BJ (cell line): ENCODE measurements around the gene NID1. TPM values are rescaled to one million over a fixed set of nuclear protein-coding genes. Genes with fewer than 3 reads are reported as not detected.
A peak's percentile ranks its signal among the peaks of the same experiment; 100 is the strongest.

Source experiments
- CTCF ChIA-PET: fragments of 350-600 bp; formaldehyde crosslinking; extraction: SDS; loops from one replicate; lab custom pipeline; 2021; ENCODE audit warnings: antibody characterized with exemption, inconsistent platforms; lab: Yijun Ruan, JAX
- POLR2A ChIA-PET: fragments of 300-600 bp; sonication (Branson Sonifier 250); formaldehyde crosslinking; extraction: SDS; loops from one replicate; lab custom pipeline; 2021; ENCODE audit warnings: antibody characterized with exemption; lab: Charles Lee
- DNase-seq: peaks from one replicate; pipeline ENCODE4 v3.0.0-alpha.2; 2011; ENCODE audit warnings: low read depth
- H3K27me3 ChIP-seq: 2 replicates; pipeline ENCODE4 v1.6.0; 2011; ENCODE audit warnings: low read length; ENCODE audit not compliant: control insufficient read depth, insufficient read depth
- H3K36me3 ChIP-seq: 2 replicates; pipeline ENCODE4 v1.5.1; 2011; ENCODE audit warnings: low read length; ENCODE audit not compliant: control insufficient read depth, insufficient read depth
- H3K4me3 ChIP-seq: 2 replicates; pipeline ENCODE4 v1.5.1; 2011; ENCODE audit warnings: low read depth, mild to moderate bottlenecking, control low read depth, low read length
- CTCF ChIP-seq: IDR thresholded peaks from 2 replicates; pipeline ENCODE4 v1.5.1; 2011; ENCODE audit warnings: low read depth, mild to moderate bottlenecking, control low read depth, inconsistent platforms, low read length, moderate library complexity; ENCODE audit not compliant: insufficient read depth
- polyA plus RNA-seq: library from polyadenylated mRNA; depleted of rRNA; stranded (reverse); fragments of >200 nt; gene quantifications from 2 replicates; pipeline ENCODE4 v1.2.3, GENCODE V29; 2011

The NID1 gene
- polyA plus RNA-seq, 1 experiment = 182 TPM

GRCh38 chr1:235948774-235949427 lies 116.0 kb downstream of the NID1 start:
- POLR2A ChIA-PET = no interaction called here
- no peak for DNase-seq
- Histone ChIP-seq H3K36me3 (no peaks in the 10 kb centered on the region), H3K4me3 (no peak overlapping the region), H3K27me3 (no peaks in the 10 kb centered on the region)
- no peak for TF ChIP-seq CTCF
- CTCF ChIA-PET = interaction anchor here (1.0 kb wide), 1 partner anchor 23 kb away, joined by 4 read pairs; no protein-coding TSS in a partner anchor

- no peak for DNase-seq
Observed at GRCh38 chr1:235947989-235948388, 116.9 kb downstream of the NID1 start.

GRCh38 chr1:235946571-235946981 lies 118.3 kb downstream of the NID1 start:
- TF ChIP-seq CTCF = peak; percentile 37
- H3K4me3 ChIP-seq = no peak overlapping the region
- H3K27me3 ChIP-seq = no peaks in the 10 kb centered on the region
- ChIA-PET POLR2A (no interaction called here), CTCF (interaction anchor here (0.6 to 1.2 kb wide), 4 partner anchors 12 to 164 kb away, joined by 3 read pairs; no protein-coding TSS in a partner anchor)
- DNase-seq = no peak
- H3K36me3 ChIP-seq = no peaks in the 10 kb centered on the region

More at GRCh38 chr1:235947989-235948388, 116.9 kb downstream of the NID1 start:
- no peak for TF ChIP-seq CTCF
- CTCF ChIA-PET = interaction anchor here (1.0 kb wide), 1 partner anchor 24 kb away, joined by 4 read pairs; no protein-coding TSS in a partner anchor
- POLR2A ChIA-PET = no interaction called here
- Histone ChIP-seq H3K36me3 (no peaks in the 10 kb centered on the region), H3K27me3 (no peaks in the 10 kb centered on the region), H3K4me3 (no peak overlapping the region)

GRCh38 chr1:235945775-235946570 lies 118.9 kb downstream of the NID1 start:
- ChIA-PET POLR2A (no interaction called here), CTCF (interaction anchor here (0.6 to 1.2 kb wide), 4 partner anchors 13 to 163 kb away, joined by 3 read pairs; no protein-coding TSS in a partner anchor)
- Histone ChIP-seq H3K27me3 (no peaks in the 10 kb centered on the region), H3K36me3 (no peaks in the 10 kb centered on the region), H3K4me3 (no peak overlapping the region)
- no peak for TF ChIP-seq CTCF
- no peak for DNase-seq

- DNase-seq = peak; percentile 93
- no peaks in the 10 kb centered on the region for H3K36me3 ChIP-seq
- ChIA-PET POLR2A (no interaction called here), CTCF (interaction anchor here (1.5 to 4.2 kb wide), 2 partner anchors 9 to 29 kb away, joined by 3 to 23 read pairs; no protein-coding TSS in a partner anchor)
- no peaks in the 10 kb centered on the region for H3K27me3 ChIP-seq
- no peak overlapping the region for H3K4me3 ChIP-seq
- TF ChIP-seq CTCF = no peak
Observed at GRCh38 chr1:235943581-235944114, 121.2 kb downstream of the NID1 start.
